ENCODE data around the gene DAPP1.

Gene DAPP1

GRCh38 chr4:99917575-99917974 lies 100.9 kb downstream of the DAPP1 start:
- no peak for DNase-seq (ENCODE audit: low spot score)

GRCh38 chr4:99918656-99919055 lies 102.0 kb downstream of the DAPP1 start:
- no peak for DNase-seq (ENCODE audit: low spot score)

Data from AG08395 (cell line).